Stimulated activated CD4-positive, alpha-beta T cell treated with anti-CD3 and anti-CD28 coated beads, Interleukin-15, amount 100 ng/mL, for 24 hours (primary cell): ENCODE results near the gene SOWAHA.

Experiments
- DNase-seq: peaks from one replicate; pipeline ENCODE4 v3.0.0-alpha.2; 2020

The SOWAHA gene

DNA sequence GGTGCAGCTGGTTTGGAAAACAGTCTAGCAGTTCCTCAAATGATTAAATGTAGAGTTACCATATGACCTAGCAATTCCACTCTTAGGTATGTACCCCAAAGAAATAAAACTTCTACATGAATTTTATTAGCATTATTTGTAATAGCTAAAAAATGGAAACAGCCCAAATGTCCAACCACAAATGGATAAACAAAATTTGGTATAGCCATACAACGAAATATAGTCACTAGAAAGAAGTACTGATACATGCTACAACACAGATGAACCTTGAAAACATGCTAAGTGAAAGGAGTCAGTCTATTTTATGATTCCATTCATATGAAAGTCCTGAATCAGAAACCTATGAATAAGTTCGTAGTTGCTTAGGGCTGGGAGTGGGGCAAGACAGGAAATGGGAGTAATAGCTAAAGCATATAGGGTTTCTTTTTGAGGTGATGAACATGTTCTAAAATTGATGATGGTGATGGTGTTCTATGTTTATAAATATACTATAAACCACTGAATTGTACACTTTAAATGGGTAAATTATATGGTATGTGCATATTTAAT, 46.9 kb downstream of the SOWAHA start:
- no peak for DNase-seq

DNA sequence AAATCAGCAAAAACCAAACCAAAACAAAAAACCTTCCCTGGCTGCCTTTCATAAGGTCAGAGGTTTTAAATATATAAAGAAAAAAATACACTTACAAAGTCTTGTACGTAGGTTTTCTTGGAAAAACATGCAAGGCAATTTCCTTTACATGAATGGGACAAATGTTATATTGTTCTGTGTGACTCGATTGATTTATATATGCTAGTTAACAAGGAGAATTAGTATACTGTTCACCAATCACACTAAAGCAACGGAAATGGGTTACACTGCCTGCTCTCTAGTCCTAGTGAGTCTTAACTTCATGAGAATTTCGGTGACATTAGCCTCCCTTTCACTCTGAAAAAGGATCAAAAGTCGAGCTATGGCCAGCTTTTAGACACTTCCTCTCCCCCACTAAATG, 47.6 kb downstream of the SOWAHA start:
- DNase-seq: no peak

DNA sequence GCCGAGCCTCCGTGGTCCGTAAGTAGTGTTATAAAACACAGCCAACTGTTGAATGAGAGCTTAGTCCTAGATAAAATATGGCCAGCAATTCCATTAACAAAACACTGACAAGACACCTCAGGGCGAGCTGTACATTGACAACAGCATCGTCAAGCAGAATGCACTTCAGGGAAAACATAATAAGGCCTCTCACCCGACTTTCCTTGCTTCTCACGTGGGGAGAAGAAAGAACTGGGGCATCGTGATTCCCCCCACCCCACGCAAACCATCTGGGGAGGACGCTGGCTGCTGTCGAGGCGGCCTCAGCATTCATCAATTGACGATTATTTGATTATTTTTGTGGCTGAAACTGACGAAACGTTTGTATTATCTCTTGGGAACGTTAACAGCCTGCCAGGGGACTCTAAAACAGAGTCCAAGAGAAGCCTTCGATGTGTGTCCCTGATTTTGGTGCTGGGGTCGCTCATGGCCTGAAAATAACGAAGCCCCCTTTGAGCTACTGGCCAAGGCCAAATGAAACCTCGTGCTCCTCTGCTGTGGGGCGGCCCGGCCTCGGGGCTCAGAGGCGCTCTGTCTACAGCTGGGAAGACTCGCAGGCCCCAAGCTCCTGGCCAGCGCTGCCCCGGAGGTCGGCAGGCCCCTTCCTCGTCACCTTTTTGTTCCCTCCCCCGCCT, 52.7 kb downstream of the SOWAHA start:
- DNase-seq: no peak
